Astrocyte (in vitro differentiated cells and primary cell): ENCODE data around the gene LRRC73. TPM values are rescaled to one million over a fixed set of nuclear protein-coding genes. Genes with fewer than 3 reads are reported as not detected.

ENCODE experiments used
- DNase-seq: peaks from one replicate; pipeline ENCODE4 v3.0.0-alpha.2; 2010; ENCODE audit warnings: low read depth
- FAIRE-seq: peaks from 2 replicates; lab custom pipeline; 2011; peaks lifted over from hg19 to GRCh38; lab: Jason Lieb, UNC
- H2AFZ ChIP-seq: 2 replicates; pipeline ENCODE4 v1.6.0; 2012; ENCODE audit warnings: low read depth, low read length, inconsistent platforms
- H3K27ac ChIP-seq: 2 replicates; pipeline ENCODE4 v1.5.1; 2011; ENCODE audit warnings: low read depth, low read length, inconsistent platforms
- H3K27me3 ChIP-seq: 2 replicates; pipeline ENCODE4 v1.6.0; 2011; ENCODE audit warnings: low read length, inconsistent platforms; ENCODE audit not compliant: insufficient read depth
- H3K36me3 ChIP-seq: 2 replicates; pipeline ENCODE4 v1.5.1; 2011; ENCODE audit warnings: low read length, inconsistent platforms; ENCODE audit not compliant: insufficient read depth
- H3K4me1 ChIP-seq: 2 replicates; pipeline ENCODE4 v1.5.1; 2011; ENCODE audit warnings: low read length, inconsistent platforms; ENCODE audit not compliant: insufficient read depth
- H3K4me2 ChIP-seq: 2 replicates; pipeline ENCODE4 v1.6.0; 2012; ENCODE audit warnings: low read length, inconsistent platforms
- H3K4me3 ChIP-seq: 2 replicates; pipeline ENCODE4 v1.5.1; 2011; ENCODE audit warnings: low read depth, mild to moderate bottlenecking, low read length, inconsistent platforms; ENCODE audit not compliant: insufficient read depth
- H3K79me2 ChIP-seq: 2 replicates; pipeline ENCODE4 v1.6.0; 2012; ENCODE audit warnings: mild to moderate bottlenecking, low read length, inconsistent platforms; ENCODE audit not compliant: insufficient read depth
- H3K9ac ChIP-seq: 2 replicates; pipeline ENCODE4 v1.6.0; 2012; ENCODE audit warnings: mild to moderate bottlenecking, low read length, inconsistent platforms
- H3K9me3 ChIP-seq: 2 replicates; pipeline ENCODE4 v1.5.1; 2012; ENCODE audit warnings: low read depth, mild to moderate bottlenecking, low read length, inconsistent platforms; ENCODE audit not compliant: insufficient read depth
- H4K20me1 ChIP-seq: 2 replicates; pipeline ENCODE4 v1.6.0; 2012; ENCODE audit warnings: low read length, inconsistent platforms; ENCODE audit not compliant: insufficient read depth
- H3K27ac Mint-ChIP-seq: one replicate; pipeline ENCODE4 v1.8.0; 2021; ENCODE audit warnings: mild to moderate bottlenecking, mixed read lengths; ENCODE audit not compliant: unreplicated experiment
- H3K27me3 Mint-ChIP-seq: one replicate; pipeline ENCODE4 v1.8.0; 2021; ENCODE audit warnings: low read depth, mixed read lengths; ENCODE audit not compliant: unreplicated experiment
- H3K36me3 Mint-ChIP-seq: one replicate; pipeline ENCODE4 v1.8.0; 2021; ENCODE audit warnings: low read depth, mixed read lengths; ENCODE audit not compliant: unreplicated experiment
- H3K4me1 Mint-ChIP-seq: one replicate; pipeline ENCODE4 v1.8.0; 2021; ENCODE audit warnings: low read depth, mixed read lengths; ENCODE audit not compliant: unreplicated experiment
- H3K4me3 Mint-ChIP-seq: one replicate; pipeline ENCODE4 v1.8.0; 2021; ENCODE audit warnings: mild to moderate bottlenecking, moderate library complexity, mixed read lengths; ENCODE audit not compliant: unreplicated experiment
- H3K9me3 Mint-ChIP-seq: one replicate; pipeline ENCODE4 v1.8.0; 2021; ENCODE audit warnings: mild to moderate bottlenecking, mixed read lengths; ENCODE audit not compliant: unreplicated experiment
- CTCF ChIP-seq: IDR thresholded peaks from 2 replicates; pipeline ENCODE4 v1.5.1; 2011; ENCODE audit warnings: low read depth, mild to moderate bottlenecking, inconsistent platforms, low read length, moderate library complexity; ENCODE audit not compliant: insufficient read depth
- EZH2 ChIP-seq: IDR thresholded peaks from 2 replicates; pipeline ENCODE4 v1.6.1; 2012; ENCODE audit warnings: mild to moderate bottlenecking, low read length, inconsistent platforms; ENCODE audit not compliant: insufficient read depth
- total RNA-seq: library from RNA; stranded (reverse); gene quantifications from 2 replicates; pipeline ENCODE4 v1.2.1, GENCODE V29; 2021

LRRC73 gene
- total RNA-seq, 1 donor from 2014 or later, result 0.30 TPM

DNA sequence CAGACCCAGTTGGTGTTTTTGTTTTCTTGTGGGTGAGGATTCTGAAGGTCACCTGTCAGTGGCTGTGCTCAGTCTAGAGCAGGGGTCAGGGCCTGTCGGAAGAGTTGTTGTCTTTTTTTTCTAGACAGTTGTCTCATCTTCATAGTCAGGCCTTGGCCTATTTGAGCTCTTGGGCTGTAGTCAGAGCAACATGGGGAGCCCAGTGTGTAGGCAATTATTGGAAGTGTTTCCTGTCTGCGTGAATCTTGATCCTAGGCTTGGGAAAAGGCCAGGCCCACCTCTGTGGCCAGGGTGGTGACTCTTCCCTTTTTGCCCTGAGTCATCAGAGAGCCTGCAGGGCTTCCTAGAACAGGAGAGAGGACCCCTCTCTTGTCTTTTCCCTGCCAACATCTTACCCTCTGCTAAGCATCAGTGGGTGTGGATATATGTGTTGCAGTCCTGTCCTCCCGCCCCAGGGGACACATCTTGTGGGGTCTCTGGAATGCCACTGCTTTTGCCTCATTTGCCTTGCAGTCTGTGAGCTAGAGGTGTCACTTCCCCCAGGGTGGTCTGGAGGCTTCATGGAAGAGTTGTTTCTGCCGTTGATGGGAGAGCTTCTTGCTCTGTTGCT, 21.4 kb downstream of the LRRC73 start:
- Mint-ChIP-seq H3K4me1 (peaks cover 16% of the 10 kb centered on the region), H3K4me3 (peak overlapping the region; percentile 9), H3K27me3 (no peaks in the 10 kb centered on the region), H3K36me3 (peaks cover 5% of the 10 kb centered on the region), H3K9me3 (no peaks in the 10 kb centered on the region), H3K27ac (no peak overlapping the region)
- Histone ChIP-seq H3K27me3 (no peaks in the 10 kb centered on the region), H3K36me3 (no peaks in the 10 kb centered on the region), H3K9me3 (no peaks in the 10 kb centered on the region), H3K27ac (no peak overlapping the region), H3K9ac (no peak overlapping the region), H3K4me2 (no peak overlapping the region), H2AFZ (no peak overlapping the region), H3K79me2 (peaks cover 40% of the 10 kb centered on the region), H3K4me3 (no peak overlapping the region), H3K4me1 (peaks cover 23% of the 10 kb centered on the region), H4K20me1 (peaks cover 51% of the 10 kb centered on the region)
- no peak for TF ChIP-seq CTCF
- TF ChIP-seq EZH2, result no peak
- DNase-seq, result peak; percentile 9
- FAIRE-seq, result no peak

DNA sequence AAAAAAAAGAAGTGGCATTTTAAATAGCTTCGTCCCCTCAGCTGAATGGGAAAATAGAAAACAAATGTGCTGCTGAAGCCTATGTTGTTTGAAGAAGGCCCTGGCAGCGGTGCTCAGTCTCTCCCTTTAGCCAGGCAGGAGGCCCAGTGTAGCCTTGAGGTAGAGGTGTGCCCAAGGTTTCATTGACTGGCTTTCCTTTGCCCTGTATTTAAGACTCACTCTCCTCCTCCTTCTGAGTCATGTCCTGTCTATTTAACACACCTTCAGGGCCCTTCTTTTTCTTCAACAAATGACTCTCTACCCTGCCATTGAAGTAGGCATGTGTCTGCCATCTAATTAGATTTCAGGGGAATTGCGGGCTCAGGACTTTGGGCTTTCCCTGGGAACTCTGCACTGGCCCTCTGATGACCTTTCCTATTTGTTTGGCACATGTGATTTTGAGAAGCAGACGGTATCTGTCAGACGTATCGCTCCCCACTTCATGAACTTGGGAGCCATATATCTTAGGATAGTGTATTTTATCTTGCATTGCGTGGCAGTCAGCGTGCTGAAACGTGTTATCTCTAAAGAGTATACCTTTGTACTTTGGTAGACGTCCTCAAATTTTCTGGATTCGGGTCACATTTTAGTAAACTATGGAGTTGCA, 28.4 kb downstream of the LRRC73 start:
- no peak overlapping the region for H3K4me3 ChIP-seq
- no peak for FAIRE-seq
- Mint-ChIP-seq H3K36me3 (peaks cover 5% of the 10 kb centered on the region), H3K27me3 (no peaks in the 10 kb centered on the region), H3K27ac (peak overlapping the region; percentile 88), H3K9me3 (no peaks in the 10 kb centered on the region), H3K4me1 (peaks cover 20% of the 10 kb centered on the region), H3K4me3 (no peak overlapping the region)
- no peaks in the 10 kb centered on the region for H3K27me3 ChIP-seq
- H3K4me2 ChIP-seq, result no peak overlapping the region
- no peaks in the 10 kb centered on the region for H3K9me3 ChIP-seq
- no peak overlapping the region for H3K27ac ChIP-seq
- DNase-seq, result no peak
- TF ChIP-seq EZH2, result no peak
- H4K20me1 ChIP-seq, result peaks cover 42% of the 10 kb centered on the region
- no peaks in the 10 kb centered on the region for H3K36me3 ChIP-seq
- no peak overlapping the region for H2AFZ ChIP-seq
- peaks cover 13% of the 10 kb centered on the region for H3K4me1 ChIP-seq
- H3K9ac ChIP-seq, result no peak overlapping the region
- H3K79me2 ChIP-seq, result peaks cover 69% of the 10 kb centered on the region

- Histone ChIP-seq H3K9me3 (no peaks in the 10 kb centered on the region), H3K4me2 (no peak overlapping the region), H3K4me3 (no peak overlapping the region), H3K4me1 (peaks cover 13% of the 10 kb centered on the region), H3K36me3 (no peaks in the 10 kb centered on the region), H3K79me2 (peaks cover 66% of the 10 kb centered on the region), H3K27me3 (no peaks in the 10 kb centered on the region), H3K27ac (no peak overlapping the region), H2AFZ (no peak overlapping the region), H4K20me1 (peaks cover 37% of the 10 kb centered on the region), H3K9ac (no peak overlapping the region)
- Mint-ChIP-seq H3K4me3 (no peak overlapping the region), H3K27me3 (no peaks in the 10 kb centered on the region), H3K36me3 (peaks cover 2% of the 10 kb centered on the region), H3K4me1 (peaks cover 20% of the 10 kb centered on the region), H3K27ac (peak overlapping the region; percentile 44), H3K9me3 (no peaks in the 10 kb centered on the region)
- no peak for FAIRE-seq
- no peak for DNase-seq
- no peak for TF ChIP-seq CTCF
- no peak for TF ChIP-seq EZH2
Measured at GRCh38 chr6:43481075-43481474, 29.1 kb downstream of the LRRC73 start.
